ENCODE results near the gene MFNG.

The MFNG gene

GRCh38 chr22:37514526-37515051, 28.4 kb upstream of the MFNG start:
- no peak for DNase-seq (ENCODE audit: low read depth in 3 of 3)

GRCh38 chr22:37511395-37512104, 25.4 kb upstream of the MFNG start:
- DNase-seq (ENCODE audit: low read depth in 3 of 3), result no peak

GRCh38 chr22:37510091-37510490, 23.9 kb upstream of the MFNG start:
- no peak for DNase-seq (ENCODE audit: low read depth in 3 of 3)

- DNase-seq (ENCODE audit: low read depth in 3 of 3), result no peak
Observed at GRCh38 chr22:37509059-37509860, 23.1 kb upstream of the MFNG start.

GRCh38 chr22:37508431-37508992, 22.3 kb upstream of the MFNG start:
- no peak for DNase-seq (ENCODE audit: low read depth in 3 of 3)

GRCh38 chr22:37507731-37508130, 21.5 kb upstream of the MFNG start:
- no peak for DNase-seq (ENCODE audit: low read depth in 3 of 3)

GRCh38 chr22:37505989-37506388, 19.8 kb upstream of the MFNG start:
- no peak for DNase-seq (ENCODE audit: low read depth in 3 of 3)

GRCh38 chr22:37505565-37505964, 19.4 kb upstream of the MFNG start:
- no peak for DNase-seq (ENCODE audit: low read depth in 3 of 3)

- no peak for DNase-seq (ENCODE audit: low read depth in 3 of 3)
Observed at GRCh38 chr22:37504964-37505363, 18.8 kb upstream of the MFNG start.

GRCh38 chr22:37503850-37504249, 17.7 kb upstream of the MFNG start:
- DNase-seq (ENCODE audit: low read depth in 3 of 3), result no peak

GRCh38 chr22:37503183-37503683, 17.0 kb upstream of the MFNG start:
- no peak for DNase-seq (ENCODE audit: low read depth in 3 of 3)

GRCh38 chr22:37502342-37503182, 16.4 kb upstream of the MFNG start:
- no peak for DNase-seq (ENCODE audit: low read depth in 3 of 3)

GRCh38 chr22:37501610-37502341, 15.6 kb upstream of the MFNG start:
- DNase-seq (ENCODE audit: low read depth in 3 of 3), result no peak

GRCh38 chr22:37500745-37501609, 14.8 kb upstream of the MFNG start:
- no peak for DNase-seq (ENCODE audit: low read depth in 3 of 3)

- DNase-seq (ENCODE audit: low read depth in 3 of 3), result no peak
Observed at GRCh38 chr22:37499789-37500540, 13.8 kb upstream of the MFNG start.

- DNase-seq (ENCODE audit: low read depth in 3 of 3), result no peak
Observed at GRCh38 chr22:37499027-37499707, 13.0 kb upstream of the MFNG start.

GRCh38 chr22:37498289-37498909, 12.2 kb upstream of the MFNG start:
- peak; percentile 38 to 66 (median 41) for DNase-seq (ENCODE audit: low read depth in 3 of 3)

- DNase-seq (ENCODE audit: low read depth in 3 of 3), result no peak
Observed at GRCh38 chr22:37497062-37497599, 10.9 kb upstream of the MFNG start.
